Fibroblast of skin of right biceps (primary cell): ENCODE data around the gene TEX52.
"Not testable (repeated sequence)": the region's sequence is repeated elsewhere in the genome, so short reads cannot be mapped to it uniquely, and the experiment has no call there.

Source experiments
- DNase-seq: peaks from one replicate; pipeline ENCODE4 v3.0.0-alpha.2; 2013

Gene TEX52

GRCh38 chr12:2863402-2863801 lies 6.6 kb upstream of the TEX52 start:
- not testable (repeated sequence) for DNase-seq

GRCh38 chr12:2862876-2863275 lies 6.0 kb upstream of the TEX52 start:
- DNase-seq = no peak

- DNase-seq = no peak
Observed at GRCh38 chr12:2860170-2860569, 3.3 kb upstream of the TEX52 start.

GRCh38 chr12:2858944-2859421 lies 2.1 kb upstream of the TEX52 start:
- DNase-seq = no peak

GRCh38 chr12:2858334-2858733 lies 1.5 kb upstream of the TEX52 start:
- DNase-seq = no peak

- DNase-seq = no peak
Observed at GRCh38 chr12:2857576-2857975, 737 bp upstream of the TEX52 start.

GRCh38 chr12:2856051-2856450 lies 788 bp downstream of the TEX52 start:
- no peak for DNase-seq

GRCh38 chr12:2855546-2855945 lies 1.3 kb downstream of the TEX52 start:
- no peak for DNase-seq

GRCh38 chr12:2854669-2855453 lies 2.0 kb downstream of the TEX52 start:
- no peak for DNase-seq

GRCh38 chr12:2853626-2854025 lies 3.2 kb downstream of the TEX52 start:
- DNase-seq = peak; percentile 80

- no peak for DNase-seq
Observed at GRCh38 chr12:2851931-2852330, 4.9 kb downstream of the TEX52 start.

- peak; percentile 88 for DNase-seq
Observed at GRCh38 chr12:2845280-2845679, 11.6 kb downstream of the TEX52 start.

GRCh38 chr12:2844786-2845185 lies 12.1 kb downstream of the TEX52 start:
- DNase-seq = peak; percentile 42

- no peak for DNase-seq
Observed at GRCh38 chr12:2842948-2843347, 13.9 kb downstream of the TEX52 start.

- DNase-seq = no peak
Observed at GRCh38 chr12:2841056-2841650, 15.7 kb downstream of the TEX52 start.

GRCh38 chr12:2836574-2836973 lies 20.3 kb downstream of the TEX52 start:
- DNase-seq = no peak

GRCh38 chr12:2835691-2836403 lies 21.0 kb downstream of the TEX52 start:
- no peak for DNase-seq

- peak; percentile 41 for DNase-seq
Observed at GRCh38 chr12:2834581-2835491, 22.0 kb downstream of the TEX52 start, which contains the start of gene NRIP2. NRIP2 (minus strand) TSS chr12:2835035; CDS start chr12:2834983, 52 bp downstream.

GRCh38 chr12:2833810-2834209 lies 23.0 kb downstream of the TEX52 start:
- DNase-seq = no peak

GRCh38 chr12:2833327-2833726 lies 23.5 kb downstream of the TEX52 start:
- DNase-seq = no peak

GRCh38 chr12:2832550-2833127 lies 24.2 kb downstream of the TEX52 start:
- no peak for DNase-seq

- DNase-seq = no peak
Observed at GRCh38 chr12:2829275-2829674, 27.6 kb downstream of the TEX52 start.
